K562 (cell line): ENCODE data around the gene ATXN7. TPM values are rescaled to one million over a fixed set of nuclear protein-coding genes. Genes with fewer than 3 reads are reported as not detected.

ENCODE experiments used
- ATAC-seq: fragments of 200-7000 bp; cut with Tn5 transposase; 3 replicates; pipeline ENCODE4 v1.9.1; 2020; ENCODE audit warnings: moderate library complexity
- BruUV-seq: library from RNA; stranded (reverse); fragments of 400-500 nt; replicated peaks from 2 replicates; lab custom pipeline; 2021; lab: Mats Ljungman, UMichigan
- CTCF ChIA-PET: fragments of 300-600 bp; formaldehyde crosslinking; extraction: SDS; loops from one replicate; lab custom pipeline; 2021; ENCODE audit warnings: low intra/inter-chr PET ratio; lab: Yijun Ruan, JAX
- POLR2A ChIA-PET: fragments of 300-600, 350-650 bp; sonication (Branson Sonifier 250); formaldehyde crosslinking; extraction: SDS; loops from one replicate; lab custom pipeline; 2021; ENCODE audit warnings: antibody characterized with exemption, inconsistent platforms; lab: Yijun Ruan, JAX
- DNase-seq, 4 experiments: peaks; one replicate each; pipeline versions ENCODE4 v3.0.0 to v3.0.0-alpha.2; 2011 to 2018; ENCODE audit warnings: low spot score in 3 of 4, mixed read lengths in 3 of 4; ENCODE audit errors: extremely low read depth in 1 of 4
- FAIRE-seq: peaks from 2 replicates; lab custom pipeline; 2011; peaks lifted over from hg19 to GRCh38; lab: Jason Lieb, UNC
- H2AFZ ChIP-seq: 2 replicates; pipeline ENCODE4 v1.6.0; 2011; ENCODE audit warnings: low read depth, low read length, control low read depth, inconsistent platforms
- H3K27ac ChIP-seq: fragments of 200-600 bp; 3 replicates; pipeline ENCODE4 v1.8.0; 2011; ENCODE audit warnings: low read depth, mild to moderate bottlenecking, control low read depth, inconsistent platforms, low read length, moderate library complexity, mixed read lengths; ENCODE audit errors: extremely low read depth
- H3K27me3 ChIP-seq, 2 experiments: fragments of 300-600 bp in 1 of 2; 2 replicates in 1 of 2; 3 replicates in 1 of 2; pipeline versions ENCODE4 v1.6.0 to v1.8.0; 2011; ENCODE audit warnings: inconsistent platforms in 2 of 2, low read length in 2 of 2, mild to moderate bottlenecking in 1 of 2, mixed read lengths in 1 of 2, moderate library complexity in 1 of 2; ENCODE audit not compliant: control insufficient read depth in 2 of 2, insufficient read depth in 2 of 2
- H3K36me3 ChIP-seq: fragments of 300-600 bp; 3 replicates; pipeline ENCODE4 v1.8.0; 2011; ENCODE audit warnings: mild to moderate bottlenecking, low read length, inconsistent platforms; ENCODE audit not compliant: control insufficient read depth, insufficient read depth
- H3K4me1 ChIP-seq, 2 experiments: fragments of 200-600 bp in 1 of 2; replicated peaks in 1 of 2; 2 replicates in 1 of 2; 3 replicates in 1 of 2; pipeline versions ENCODE4 v1.5.1 to v1.8.0; 2011; ENCODE audit warnings: inconsistent platforms in 2 of 2, low read length in 2 of 2, mild to moderate bottlenecking in 1 of 2, mixed read lengths in 1 of 2, moderate library complexity in 1 of 2; ENCODE audit not compliant: control insufficient read depth in 2 of 2, insufficient read depth in 2 of 2
- H3K4me2 ChIP-seq: 2 replicates; pipeline ENCODE4 v1.6.1; 2011; ENCODE audit warnings: low read length, control low read depth, inconsistent platforms, mixed read lengths; ENCODE audit not compliant: insufficient read depth
- H3K4me3 ChIP-seq: fragments of 200-600 bp; sonication (generic), shearing (Covaris generic); 2 replicates; pipeline ENCODE4 v1.5.1; 2016; ENCODE audit warnings: control low read depth, inconsistent platforms
- H3K79me2 ChIP-seq: fragments of 200-600 bp; 3 replicates; pipeline ENCODE4 v1.8.0; 2011; ENCODE audit warnings: low read length, inconsistent platforms; ENCODE audit not compliant: control insufficient read depth, insufficient read depth
- H3K9ac ChIP-seq, 2 experiments: 2 replicates each; pipeline versions ENCODE4 v1.6.0 to v1.6.1; 2011; ENCODE audit warnings: low read depth in 2 of 2, low read length in 2 of 2, control low read depth in 1 of 2, inconsistent platforms in 1 of 2, mild to moderate bottlenecking in 1 of 2, mixed read lengths in 1 of 2; ENCODE audit not compliant: insufficient read depth in 1 of 2
- H3K9me1 ChIP-seq: one replicate; pipeline ENCODE4 v1.6.0; 2011; ENCODE audit warnings: inconsistent platforms, mild to moderate bottlenecking, low read length, moderate library complexity; ENCODE audit not compliant: control insufficient read depth, insufficient read depth
- H3K9me3 ChIP-seq: replicated peaks from 2 replicates; pipeline ENCODE4 v1.5.1; 2011; ENCODE audit warnings: low read depth, low read length, inconsistent platforms; ENCODE audit not compliant: control insufficient read depth, insufficient read depth
- H4K20me1 ChIP-seq: replicated peaks from 2 replicates; pipeline ENCODE4 v1.6.1; 2011; ENCODE audit warnings: low read length, inconsistent platforms, mixed read lengths; ENCODE audit not compliant: control insufficient read depth, insufficient read depth
- DDX20 ChIP-seq: fragments of 450-650 bp; IDR thresholded peaks from 2 replicates; pipeline ENCODE4 v1.6.1; 2016; ENCODE audit warnings: missing genetic modification characterization, low read depth, mild to moderate bottlenecking, missing compliant biosample characterization, moderate library complexity
- FOXJ2 ChIP-seq: fragments of 200-800 bp; sonication (Bioruptor generic); IDR thresholded peaks from 2 replicates; pipeline ENCODE4 v1.6.1; 2016; ENCODE audit warnings: missing genetic modification characterization, missing compliant biosample characterization
- HMGXB4 ChIP-seq: sonication (generic); formaldehyde crosslinking; IDR thresholded peaks from 2 replicates; pipeline ENCODE4 v1.8.1; 2023; ENCODE audit warnings: mild to moderate bottlenecking, missing genetic modification reagents
- KDM2B ChIP-seq: fragments of 250-450 bp; sonication (Bioruptor Pico); IDR thresholded peaks from 2 replicates; pipeline ENCODE4 v1.8.0; 2021; ENCODE audit warnings: mild to moderate bottlenecking, moderate library complexity
- KLF1 ChIP-seq: fragments of 450-650 bp; IDR thresholded peaks from 2 replicates; pipeline ENCODE4 v1.6.1; 2016; ENCODE audit warnings: missing genetic modification characterization, missing compliant biosample characterization
- LARP7 ChIP-seq: fragments of 450-650 bp; IDR thresholded peaks from 2 replicates; pipeline ENCODE4 v1.6.1; 2016
- MCM2 ChIP-seq: fragments of 450-650 bp; IDR thresholded peaks from 2 replicates; pipeline ENCODE4 v1.6.1; 2017; ENCODE audit warnings: low read depth, mild to moderate bottlenecking
- MTA2 ChIP-seq: fragments of 450-650 bp; IDR thresholded peaks from 2 replicates; pipeline ENCODE4 v1.6.1; 2016; ENCODE audit warnings: low read depth
- NFIC ChIP-seq: fragments of 450-650 bp; IDR thresholded peaks from 2 replicates; pipeline ENCODE4 v1.6.1; 2017; ENCODE audit warnings: mild to moderate bottlenecking, inconsistent platforms
- RFX5 ChIP-seq: IDR thresholded peaks from 2 replicates; pipeline ENCODE4 v1.6.1; 2011; ENCODE audit warnings: low read depth, mild to moderate bottlenecking, improper control_type of control experiment, low read length
- SNRNP70 ChIP-seq: fragments of 200-400 bp; formaldehyde crosslinking; optimal IDR thresholded peaks from 2 replicates; pipeline ENCODE3; 2017; ENCODE audit warnings: low read depth, low read length
- TARDBP ChIP-seq: fragments of 450-650 bp; IDR thresholded peaks from 2 replicates; pipeline ENCODE4 v1.6.1; 2016
- U2AF2 ChIP-seq: fragments of 200-400 bp; formaldehyde crosslinking; optimal IDR thresholded peaks from 2 replicates; pipeline ENCODE3; 2017; ENCODE audit warnings: low read depth, mild to moderate bottlenecking, low read length
- ZNF583 ChIP-seq: fragments of 250-450 bp; sonication (Bioruptor Pico); IDR thresholded peaks from 2 replicates; pipeline ENCODE4 v1.4.0; 2020
- ZNF766 ChIP-seq: fragments of 200-800 bp; sonication (Bioruptor generic); conservative IDR thresholded peaks from 2 replicates; pipeline ENCODE4 v1.6.1; 2016; ENCODE audit warnings: missing genetic modification characterization, missing compliant biosample characterization
- WGBS: fragments of 100-300 bp; shearing (Covaris generic); methylation state at CpG from one replicate; pipeline ENCODE4 v1.1.6; 2016; ENCODE audit warnings: low coverage, mixed read lengths; ENCODE audit not compliant: insufficient coverage; ENCODE audit errors: missing lambda C conversion rate; 5-methylcytosine and 5-hydroxymethylcytosine counted together
- in situ Hi-C: fragments of 300-500 bp; cut with MboI; formaldehyde crosslinking; loops from 4 replicates; pipeline ENCODE4 v1.15.0; 2018; ENCODE audit warnings: inconsistent platforms, mixed read lengths
- intact Hi-C: fragments of 100-400 bp; cut with micrococcal nuclease; formaldehyde crosslinking; loops from 2 replicates; pipeline ENCODE4 v1.14.2; 2022
- polyA plus RNA-seq, 8 experiments: library from polyadenylated mRNA; depleted of rRNA in 4 of 8; stranded (reverse) in 5 of 8; unstranded in 3 of 8; fragments of >200 nt; fragmentation: Nextera tagmentation in 2 of 8; fragmentation: Illumina TruSeq in 1 of 8; extraction: Ambion mirVana in 2 of 8; extraction: Trizol in 1 of 8; gene quantifications; 2 replicates each; pipeline versions ENCODE4 v1.2.1 to v1.2.3, GENCODE V29; 2011 to 2014; ENCODE audit warnings: inconsistent platforms in 1 of 8, missing spikeins in 1 of 8
- total RNA-seq, 7 experiments: library from RNA; depleted of rRNA in 6 of 7; stranded (reverse); fragments of >200 nt in 6 of 7; fragmentation: Illumina TruSeq in 2 of 7; extraction: Trizol in 2 of 7; gene quantifications; 2 replicates each; pipeline versions ENCODE4 v1.2.1 to v1.2.3, GENCODE V29; 2011 to 2021; ENCODE audit warnings: low replicate concordance in 1 of 7
- TF ChIP-seq, protein P1 (sequence below): fragments of 250-450 bp; sonication (Bioruptor Pico); IDR thresholded peaks from 2 replicates; pipeline ENCODE4 v1.9.0; 2021; ENCODE audit warnings: mild to moderate bottlenecking
- TF ChIP-seq, protein P2 (sequence below), 2 experiments: fragments of 450-650 bp; IDR thresholded peaks; 2 replicates each; pipeline ENCODE4 v1.6.1; 2018; ENCODE audit warnings: mild to moderate bottlenecking in 2 of 2, low read depth in 1 of 2; ENCODE audit not compliant: partially characterized antibody in 2 of 2

The ATXN7 gene
- total and polyA plus RNA-seq, 9 of the 15 experiments (the other 6 are each of a cell fraction or from before 2014, with no cell fraction given): 0.41 to 9.2 (median 6.7) TPM

GRCh38 chr3:63967675-63968611 lies 104.3 kb downstream of the ATXN7 start:
- Histone ChIP-seq H3K9ac (peak overlapping the region; percentile 32 to 80), H3K27me3 (no peaks in the 10 kb centered on the region), H4K20me1 (no peaks in the 10 kb centered on the region), H3K9me1 (peaks cover 3% of the 10 kb centered on the region), H3K4me1 (peaks cover 7 to 40% of the 10 kb centered on the region in 2 experiments; a peak in 4 of 5 replicates), H3K36me3 (0 out of 3 replicates have a peak, but pooled peaks cover 8% of the 10 kb centered on the region), H3K79me2 (peaks cover 58% of the 10 kb centered on the region), H3K27ac (peak overlapping the region; percentile 78), H3K4me2 (peak overlapping the region; percentile 77), H2AFZ (peak overlapping the region; percentile 68), H3K4me3 (peak overlapping the region; percentile 5; the same call in 1 of the 2 replicates), H3K9me3 (no peaks in the 10 kb centered on the region)
- DNase-seq (peak in 2 of 4 experiments; percentile 13 to 48), FAIRE-seq (peak; percentile 85), ATAC-seq (peak; percentile 81)
- in situ Hi-C loops (no loop called here), intact Hi-C loops (loop anchor here (10.0 kb wide), 1 partner anchor 103 kb away; the partner anchor contains the start of genes ATXN7 and THOC7)
- 4% methylated on average over 10 of the region's 11 CpGs for WGBS
- ChIA-PET POLR2A (interaction anchor here (0.9 to 1.7 kb wide), 2 partner anchors 10 to 11 kb away, joined by 3 to 7 read pairs; no protein-coding TSS in a partner anchor), CTCF (no interaction called here)
- BruUV-seq: no TSS peak
- TF ChIP-seq ZNF583 (CRISPR knock-in tag): no peak
- no peak for TF ChIP-seq KLF1 (tag)
- TF ChIP-seq MCM2: no peak
- TF ChIP-seq MTA2: no peak
- TF ChIP-seq HMGXB4 (CRISPR knock-in tag): no peak
- TF ChIP-seq, protein P1, sequence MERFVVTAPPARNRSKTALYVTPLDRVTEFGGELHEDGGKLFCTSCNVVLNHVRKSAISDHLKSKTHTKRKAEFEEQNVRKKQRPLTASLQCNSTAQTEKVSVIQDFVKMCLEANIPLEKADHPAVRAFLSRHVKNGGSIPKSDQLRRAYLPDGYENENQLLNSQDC: no peak
- no peak for TF ChIP-seq KDM2B (CRISPR knock-in tag)
- no peak for TF ChIP-seq FOXJ2 (tag)
- TF ChIP-seq ZNF766 (CRISPR knock-in tag): peak; percentile 91
- no peak for TF ChIP-seq U2AF2
- peak; percentile 79 for TF ChIP-seq NFIC
- no peak for TF ChIP-seq LARP7
- TF ChIP-seq, protein P2, sequence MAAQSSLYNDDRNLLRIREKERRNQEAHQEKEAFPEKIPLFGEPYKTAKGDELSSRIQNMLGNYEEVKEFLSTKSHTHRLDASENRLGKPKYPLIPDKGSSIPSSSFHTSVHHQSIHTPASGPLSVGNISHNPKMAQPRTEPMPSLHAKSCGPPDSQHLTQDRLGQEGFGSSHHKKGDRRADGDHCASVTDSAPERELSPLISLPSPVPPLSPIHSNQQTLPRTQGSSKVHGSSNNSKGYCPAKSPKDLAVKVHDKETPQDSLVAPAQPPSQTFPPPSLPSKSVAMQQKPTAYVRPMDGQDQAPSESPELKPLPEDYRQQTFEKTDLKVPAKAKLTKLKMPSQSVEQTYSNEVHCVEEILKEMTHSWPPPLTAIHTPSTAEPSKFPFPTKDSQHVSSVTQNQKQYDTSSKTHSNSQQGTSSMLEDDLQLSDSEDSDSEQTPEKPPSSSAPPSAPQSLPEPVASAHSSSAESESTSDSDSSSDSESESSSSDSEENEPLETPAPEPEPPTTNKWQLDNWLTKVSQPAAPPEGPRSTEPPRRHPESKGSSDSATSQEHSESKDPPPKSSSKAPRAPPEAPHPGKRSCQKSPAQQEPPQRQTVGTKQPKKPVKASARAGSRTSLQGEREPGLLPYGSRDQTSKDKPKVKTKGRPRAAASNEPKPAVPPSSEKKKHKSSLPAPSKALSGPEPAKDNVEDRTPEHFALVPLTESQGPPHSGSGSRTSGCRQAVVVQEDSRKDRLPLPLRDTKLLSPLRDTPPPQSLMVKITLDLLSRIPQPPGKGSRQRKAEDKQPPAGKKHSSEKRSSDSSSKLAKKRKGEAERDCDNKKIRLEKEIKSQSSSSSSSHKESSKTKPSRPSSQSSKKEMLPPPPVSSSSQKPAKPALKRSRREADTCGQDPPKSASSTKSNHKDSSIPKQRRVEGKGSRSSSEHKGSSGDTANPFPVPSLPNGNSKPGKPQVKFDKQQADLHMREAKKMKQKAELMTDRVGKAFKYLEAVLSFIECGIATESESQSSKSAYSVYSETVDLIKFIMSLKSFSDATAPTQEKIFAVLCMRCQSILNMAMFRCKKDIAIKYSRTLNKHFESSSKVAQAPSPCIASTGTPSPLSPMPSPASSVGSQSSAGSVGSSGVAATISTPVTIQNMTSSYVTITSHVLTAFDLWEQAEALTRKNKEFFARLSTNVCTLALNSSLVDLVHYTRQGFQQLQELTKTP (IDR thresholded peaks at IDR 0.05; ENCODE audit: low read depth in 1 of 2, partially characterized antibody in 2 of 2): peak in 1 of 2 experiments; percentile 91
- TF ChIP-seq TARDBP: no peak
- TF ChIP-seq SNRNP70: no peak
- TF ChIP-seq RFX5: no peak
- TF ChIP-seq DDX20 (tag): no peak
